Measurements from ENCODE around the gene RIPPLY3.
"Not testable (repeated sequence)": the region's sequence is repeated elsewhere in the genome, so short reads cannot be mapped to it uniquely, and the experiment has no call there.

Gene RIPPLY3

GRCh38 chr21:37045149-37045548 is 38.6 kb downstream of the RIPPLY3 start:
- DNase-seq (ENCODE audit: low read depth) = no peak
- no peak for TF ChIP-seq CTCF (conservative IDR thresholded peaks at IDR 0.05; ENCODE audit: control insufficient read depth, insufficient read depth, low read depth, low read length)
- H3K4me3 ChIP-seq (ENCODE audit: control insufficient read depth, low read depth, low read length) = no peak overlapping the region

- TF ChIP-seq CTCF (conservative IDR thresholded peaks at IDR 0.05; ENCODE audit: control insufficient read depth, insufficient read depth, low read depth, low read length) = no peak
- DNase-seq (ENCODE audit: low read depth) = no peak
- H3K4me3 ChIP-seq (ENCODE audit: control insufficient read depth, low read depth, low read length) = no peak overlapping the region
Measured at GRCh38 chr21:37045556-37045955, 39.1 kb downstream of the RIPPLY3 start.

DNA sequence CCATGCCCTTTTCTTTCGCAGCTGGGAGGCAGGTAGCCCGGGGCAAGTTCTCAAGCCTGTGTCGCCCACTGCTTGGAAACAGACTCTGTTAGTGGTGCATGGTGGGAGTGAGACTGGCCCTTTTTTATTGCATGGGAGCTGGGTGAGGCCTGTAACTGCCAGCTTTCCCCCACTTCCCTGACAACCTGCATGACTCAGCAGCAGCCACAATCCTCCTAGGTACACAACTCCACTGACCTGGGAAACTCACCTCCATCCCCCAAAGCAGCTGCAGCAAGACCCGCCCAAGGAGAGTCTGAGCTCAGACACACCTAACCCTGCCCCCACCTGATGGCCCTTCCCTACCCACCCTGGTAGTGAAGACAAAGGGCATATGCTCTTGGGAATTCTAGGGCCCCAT is 40.6 kb downstream of the RIPPLY3 start:
- no peak for TF ChIP-seq CTCF (conservative IDR thresholded peaks at IDR 0.05; ENCODE audit: control insufficient read depth, insufficient read depth, low read depth, low read length)
- H3K4me3 ChIP-seq (ENCODE audit: control insufficient read depth, low read depth, low read length) = no peak overlapping the region
- no peak for DNase-seq (ENCODE audit: low read depth)

DNA sequence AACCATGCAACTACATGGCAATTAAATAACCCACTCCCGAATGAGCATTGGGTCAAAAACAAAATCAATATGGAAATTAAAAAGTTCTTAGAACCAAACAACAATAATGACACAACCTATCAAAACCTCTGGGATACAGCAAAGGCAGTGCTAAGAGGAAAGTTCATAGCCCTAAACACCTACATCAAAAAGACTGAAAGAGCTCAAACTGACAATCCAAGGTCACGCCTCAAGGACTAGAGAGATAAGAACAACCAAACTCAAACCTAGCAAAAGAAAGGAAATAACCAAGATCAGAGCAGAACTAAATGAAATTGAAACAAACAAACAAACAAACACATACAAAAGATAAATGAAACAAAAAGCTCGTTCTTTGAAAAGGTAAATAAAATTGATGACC is 43.2 kb downstream of the RIPPLY3 start:
- DNase-seq (ENCODE audit: low read depth); H3K4me3 ChIP-seq (ENCODE audit: control insufficient read depth, low read depth, low read length): not testable (repeated sequence)

DNA sequence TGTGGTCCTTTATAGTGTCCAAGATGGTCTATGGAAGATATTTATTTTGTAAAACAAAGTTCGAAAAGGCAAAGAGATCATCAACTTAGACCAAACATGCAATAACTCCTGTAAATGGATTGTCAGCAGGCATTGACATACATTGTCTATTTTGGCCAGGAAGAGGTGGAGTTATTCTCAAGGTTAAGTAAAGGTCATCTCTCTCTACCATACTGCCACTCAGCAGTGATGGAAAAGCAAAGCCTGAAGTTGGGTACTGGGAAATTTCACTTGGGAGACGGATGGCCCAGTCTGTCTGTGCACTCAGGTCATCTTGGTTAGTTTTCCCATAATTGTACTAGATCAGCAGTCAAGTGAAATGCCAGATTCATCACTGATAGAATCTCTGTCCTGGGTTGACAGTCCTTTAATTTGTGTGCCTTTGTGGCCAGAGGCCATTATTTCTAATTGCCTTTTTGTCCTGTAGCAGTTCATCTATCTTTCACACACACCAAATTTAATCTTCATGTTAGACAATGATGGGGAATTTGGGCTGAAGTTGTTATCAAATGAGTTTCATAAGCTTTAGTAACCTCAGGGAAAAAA is 48.9 kb downstream of the RIPPLY3 start:
- no peak for TF ChIP-seq CTCF (conservative IDR thresholded peaks at IDR 0.05; ENCODE audit: control insufficient read depth, insufficient read depth, low read depth, low read length)
- no peak for DNase-seq (ENCODE audit: low read depth)
- no peak overlapping the region for H3K4me3 ChIP-seq (ENCODE audit: control insufficient read depth, low read depth, low read length)

DNA sequence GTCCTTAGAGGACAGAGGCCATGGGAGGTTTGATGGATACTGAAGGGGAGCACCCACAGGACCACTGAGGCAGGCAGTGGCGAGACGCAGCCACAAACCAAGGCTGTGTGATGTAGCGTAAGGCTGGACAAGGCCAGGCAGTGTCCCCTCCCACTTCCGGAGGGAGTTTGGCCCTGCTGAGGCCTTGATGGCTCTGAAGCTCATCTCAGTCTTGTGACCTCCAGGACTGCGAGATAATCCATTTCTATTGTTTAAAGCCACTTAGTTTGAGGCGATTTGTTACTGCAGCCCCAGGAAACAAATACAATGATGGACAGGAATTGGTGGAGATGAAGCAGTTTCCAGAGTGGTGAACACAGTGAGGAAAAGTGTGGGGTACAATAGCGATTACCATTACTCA is 51.1 kb downstream of the RIPPLY3 start:
- H3K4me3 ChIP-seq (ENCODE audit: control insufficient read depth, low read depth, low read length) = no peak overlapping the region
- no peak for DNase-seq (ENCODE audit: low read depth)
- no peak for TF ChIP-seq CTCF (conservative IDR thresholded peaks at IDR 0.05; ENCODE audit: control insufficient read depth, insufficient read depth, low read depth, low read length)

- no peak for TF ChIP-seq CTCF (conservative IDR thresholded peaks at IDR 0.05; ENCODE audit: control insufficient read depth, insufficient read depth, low read depth, low read length)
- no peak for DNase-seq (ENCODE audit: low read depth)
- no peak overlapping the region for H3K4me3 ChIP-seq (ENCODE audit: control insufficient read depth, low read depth, low read length)
Measured at GRCh38 chr21:37058261-37058660, 51.8 kb downstream of the RIPPLY3 start.
